T-helper 2 cell treated with Interferon-gamma antibody and Interleukin-4, amounts not matched to agents 5 μg/mL and 100 μg/mL, for 36 hours (primary cell): ENCODE data around the gene KNDC1.

ENCODE experiments used
- DNase-seq: peaks from one replicate; pipeline ENCODE4 v3.0.0; 2021; ENCODE audit warnings: low spot score
- H3K27ac Mint-ChIP-seq: one replicate; pipeline ENCODE4 v1.8.0; 2021; ENCODE audit warnings: mild to moderate bottlenecking, mixed read lengths
- H3K27me3 Mint-ChIP-seq: one replicate; pipeline ENCODE4 v1.8.0; 2021; ENCODE audit warnings: low read depth, mixed read lengths
- H3K36me3 Mint-ChIP-seq: one replicate; pipeline ENCODE4 v1.8.0; 2021; ENCODE audit warnings: low read depth, mixed read lengths
- H3K4me1 Mint-ChIP-seq: one replicate; pipeline ENCODE4 v1.8.0; 2021; ENCODE audit warnings: low read depth, mixed read lengths
- H3K4me3 Mint-ChIP-seq: one replicate; pipeline ENCODE4 v1.8.0; 2022; ENCODE audit warnings: mild to moderate bottlenecking, moderate library complexity, mixed read lengths
- H3K9me3 Mint-ChIP-seq: one replicate; pipeline ENCODE4 v1.8.0; 2021; ENCODE audit warnings: mixed read lengths

KNDC1 gene

GRCh38 chr10:133235265-133235855 lies 75.3 kb downstream of the KNDC1 start:
- peaks cover 62% of the 10 kb centered on the region for H3K27me3 Mint-ChIP-seq
- peak overlapping the region; percentile 43 for H3K4me3 Mint-ChIP-seq
- no peak for DNase-seq

GRCh38 chr10:133235932-133236331 lies 75.9 kb downstream of the KNDC1 start:
- no peak overlapping the region for H3K27ac Mint-ChIP-seq
- H3K4me3 Mint-ChIP-seq, result peak overlapping the region; percentile 43
- peaks cover 67% of the 10 kb centered on the region for H3K27me3 Mint-ChIP-seq
- no peaks in the 10 kb centered on the region for H3K9me3 Mint-ChIP-seq
- no peak for DNase-seq
- H3K36me3 Mint-ChIP-seq, result no peaks in the 10 kb centered on the region
- peaks cover 7% of the 10 kb centered on the region for H3K4me1 Mint-ChIP-seq

More at GRCh38 chr10:133235265-133235855, 75.3 kb downstream of the KNDC1 start:
- Mint-ChIP-seq H3K4me1 (peaks cover 4% of the 10 kb centered on the region), H3K27ac (no peak overlapping the region), H3K36me3 (no peaks in the 10 kb centered on the region), H3K9me3 (no peaks in the 10 kb centered on the region)

- no peaks in the 10 kb centered on the region for H3K36me3 Mint-ChIP-seq
- H3K27me3 Mint-ChIP-seq, result peaks cover 68% of the 10 kb centered on the region
- H3K27ac Mint-ChIP-seq, result no peak overlapping the region
- peaks cover 13% of the 10 kb centered on the region for H3K4me1 Mint-ChIP-seq
- no peaks in the 10 kb centered on the region for H3K9me3 Mint-ChIP-seq
- DNase-seq, result no peak
- H3K4me3 Mint-ChIP-seq, result no peak overlapping the region
Measured at GRCh38 chr10:133236401-133237240, 76.6 kb downstream of the KNDC1 start.

DNA sequence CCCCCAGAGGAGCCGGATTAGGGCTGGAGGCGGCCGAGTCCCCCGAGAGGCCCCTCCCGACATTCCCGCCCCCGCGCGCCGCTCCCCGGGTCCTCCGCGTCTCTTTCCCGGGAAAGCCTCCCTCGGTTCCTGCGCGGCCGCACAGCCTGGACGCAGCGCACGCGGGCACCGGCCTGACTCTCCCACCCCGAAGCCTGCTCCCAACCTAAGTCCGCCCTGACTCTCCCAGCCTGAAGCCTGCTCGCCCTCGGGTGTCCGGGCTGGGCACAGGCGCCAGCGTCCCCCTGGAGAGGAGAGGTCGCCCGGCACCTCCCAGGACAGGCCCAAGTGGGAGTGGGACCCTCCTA lies 77.2 kb downstream of the KNDC1 start:
- H3K4me3 Mint-ChIP-seq, result no peak overlapping the region
- H3K27me3 Mint-ChIP-seq, result peaks cover 65% of the 10 kb centered on the region
- H3K9me3 Mint-ChIP-seq, result no peaks in the 10 kb centered on the region
- H3K27ac Mint-ChIP-seq, result no peak overlapping the region
- DNase-seq, result no peak
- peaks cover 16% of the 10 kb centered on the region for H3K4me1 Mint-ChIP-seq
- no peaks in the 10 kb centered on the region for H3K36me3 Mint-ChIP-seq

GRCh38 chr10:133237588-133238465 lies 77.8 kb downstream of the KNDC1 start, which contains the start of gene VENTX:
TSS of gene VENTX (plus strand) at chr10:133237855. CDS start at chr10:133237915, 60 bp downstream.
- no peak within 1 kb of the TSS for H3K27ac Mint-ChIP-seq
- H3K36me3 Mint-ChIP-seq, result no peaks in the 10 kb centered on the region
- no peak within 1 kb of the TSS for H3K4me3 Mint-ChIP-seq
- no peaks in the 10 kb centered on the region for H3K9me3 Mint-ChIP-seq
- H3K4me1 Mint-ChIP-seq, result peaks cover 17% of the 10 kb centered on the region
- peaks cover 62% of the 10 kb centered on the region for H3K27me3 Mint-ChIP-seq
- no peak for DNase-seq

GRCh38 chr10:133238466-133238804 lies 78.4 kb downstream of the KNDC1 start:
- peaks cover 60% of the 10 kb centered on the region for H3K27me3 Mint-ChIP-seq
- H3K9me3 Mint-ChIP-seq, result no peaks in the 10 kb centered on the region
- no peaks in the 10 kb centered on the region for H3K36me3 Mint-ChIP-seq
- H3K4me3 Mint-ChIP-seq, result no peak overlapping the region
- DNase-seq, result no peak
- peaks cover 17% of the 10 kb centered on the region for H3K4me1 Mint-ChIP-seq
- H3K27ac Mint-ChIP-seq, result no peak overlapping the region

- Mint-ChIP-seq H3K27me3 (peaks cover 46% of the 10 kb centered on the region), H3K9me3 (no peaks in the 10 kb centered on the region), H3K27ac (no peak overlapping the region), H3K4me1 (peaks cover 15% of the 10 kb centered on the region), H3K36me3 (no peaks in the 10 kb centered on the region), H3K4me3 (no peak overlapping the region)
- no peak for DNase-seq
Measured at GRCh38 chr10:133239990-133240389, 80.0 kb downstream of the KNDC1 start.

GRCh38 chr10:133241501-133242205 lies 81.6 kb downstream of the KNDC1 start:
- peak overlapping the region; percentile 81 for H3K4me3 Mint-ChIP-seq
- H3K27me3 Mint-ChIP-seq, result peaks cover 40% of the 10 kb centered on the region
- no peak for DNase-seq
- peaks cover 14% of the 10 kb centered on the region for H3K4me1 Mint-ChIP-seq
- H3K9me3 Mint-ChIP-seq, result no peaks in the 10 kb centered on the region
- H3K27ac Mint-ChIP-seq, result no peak overlapping the region
- H3K36me3 Mint-ChIP-seq, result no peaks in the 10 kb centered on the region

DNA sequence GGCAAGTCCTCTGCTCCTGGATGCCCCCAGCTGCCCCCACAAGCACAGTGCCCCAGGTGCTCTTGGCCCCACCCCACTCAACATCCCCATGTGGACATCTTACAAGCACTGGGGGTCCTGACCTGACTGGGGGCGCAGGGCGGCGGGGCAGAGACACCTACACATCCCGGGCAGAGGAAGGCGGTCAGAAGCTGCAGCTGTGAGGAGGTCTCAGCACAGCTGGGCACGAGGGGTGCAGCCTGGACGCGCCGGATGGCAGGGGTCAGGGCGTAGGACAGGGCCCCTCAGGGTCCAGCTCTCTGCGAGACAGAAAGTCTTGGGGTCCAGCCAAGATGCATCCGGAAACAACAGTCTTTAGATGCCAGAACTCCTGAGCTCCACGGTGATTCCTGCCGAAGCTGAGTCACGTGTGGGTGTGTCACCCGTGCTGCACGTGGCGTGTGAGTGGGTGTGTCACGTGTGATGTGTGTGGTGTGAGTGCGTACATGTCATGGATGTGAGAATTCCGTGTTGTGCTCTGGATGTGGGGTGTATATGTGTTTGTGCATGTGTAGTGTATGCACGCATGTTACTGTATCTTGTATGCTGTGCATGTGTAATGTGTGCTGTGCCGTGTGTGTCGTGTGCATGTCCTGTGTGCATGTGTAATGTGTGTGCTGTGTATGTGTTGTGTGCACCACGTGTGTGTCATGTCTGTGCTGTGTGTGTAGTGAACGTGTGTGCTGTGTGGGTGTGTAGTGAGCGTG lies 82.8 kb downstream of the KNDC1 start:
- Mint-ChIP-seq H3K4me3 (peak overlapping the region; percentile 14), H3K36me3 (no peaks in the 10 kb centered on the region), H3K27me3 (peaks cover 37% of the 10 kb centered on the region), H3K27ac (no peak overlapping the region), H3K9me3 (no peaks in the 10 kb centered on the region), H3K4me1 (peaks cover 17% of the 10 kb centered on the region)
- no peak for DNase-seq

DNA sequence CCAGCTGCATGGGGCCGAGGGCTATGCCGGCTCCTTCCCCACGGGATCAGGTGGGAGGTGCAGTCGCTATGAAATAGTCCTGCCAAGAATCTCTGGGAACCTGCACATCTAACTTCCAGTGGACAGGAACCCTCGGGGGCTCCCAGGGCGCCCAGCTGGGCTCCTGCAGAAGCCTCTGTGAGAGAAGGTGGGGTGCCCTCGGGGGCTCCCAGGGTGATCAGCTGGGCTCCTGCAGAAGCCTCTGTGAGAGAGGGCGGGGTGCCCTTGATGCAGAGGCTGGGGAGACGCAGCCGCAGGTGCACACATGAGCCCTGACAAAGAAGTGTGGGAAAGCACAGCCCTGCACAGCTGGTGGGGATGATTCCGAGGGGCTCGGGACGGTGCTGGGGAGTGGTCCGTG lies 83.6 kb downstream of the KNDC1 start:
- Mint-ChIP-seq H3K4me3 (no peak overlapping the region), H3K4me1 (peaks cover 17% of the 10 kb centered on the region), H3K36me3 (no peaks in the 10 kb centered on the region), H3K27ac (no peak overlapping the region), H3K27me3 (peaks cover 32% of the 10 kb centered on the region), H3K9me3 (no peaks in the 10 kb centered on the region)
- DNase-seq, result no peak

DNA sequence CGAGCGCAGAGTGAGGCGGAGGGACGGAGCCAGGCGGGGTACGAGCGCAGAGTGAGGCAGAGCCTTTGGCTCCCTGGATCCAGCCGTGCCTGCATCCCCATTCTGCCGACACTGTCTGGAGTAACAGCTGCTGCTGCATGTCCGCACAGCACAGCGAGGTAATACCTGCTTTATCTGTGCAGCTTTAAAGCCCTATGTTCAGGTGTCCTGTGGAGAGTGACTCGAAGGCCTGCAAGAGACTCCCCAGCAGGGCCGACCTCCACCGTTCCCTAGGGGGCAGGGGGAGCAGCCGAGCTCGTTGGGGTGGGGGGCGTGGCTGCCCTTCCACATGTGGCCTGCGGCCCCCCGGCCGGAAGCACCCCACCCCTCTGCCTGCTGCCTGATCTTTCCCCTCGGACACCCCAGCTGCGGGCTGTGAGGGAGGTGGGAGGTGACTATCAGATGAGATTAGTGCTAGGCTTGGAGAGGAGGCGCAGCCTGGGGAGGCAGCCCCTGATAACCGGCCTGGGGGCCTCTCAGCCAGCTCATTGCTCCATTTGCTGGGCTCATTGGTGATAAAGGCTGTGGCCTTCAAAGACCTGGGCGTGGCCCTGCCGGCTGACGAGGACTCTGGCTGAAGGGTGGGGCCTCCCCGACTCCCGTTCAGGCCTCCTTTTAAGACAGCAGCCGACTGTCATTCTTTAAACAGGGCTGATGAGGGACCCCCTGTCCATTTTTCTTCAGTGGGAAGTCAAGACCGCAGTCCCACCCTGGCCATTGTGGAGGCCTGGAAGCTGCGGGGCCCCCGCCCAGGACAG lies 85.6 kb downstream of the KNDC1 start:
- DNase-seq, result no peak
- no peak overlapping the region for H3K27ac Mint-ChIP-seq
- no peak overlapping the region for H3K4me3 Mint-ChIP-seq
- peaks cover 24% of the 10 kb centered on the region for H3K27me3 Mint-ChIP-seq
- H3K9me3 Mint-ChIP-seq, result no peaks in the 10 kb centered on the region
- no peaks in the 10 kb centered on the region for H3K36me3 Mint-ChIP-seq
- H3K4me1 Mint-ChIP-seq, result peaks cover 16% of the 10 kb centered on the region

DNA sequence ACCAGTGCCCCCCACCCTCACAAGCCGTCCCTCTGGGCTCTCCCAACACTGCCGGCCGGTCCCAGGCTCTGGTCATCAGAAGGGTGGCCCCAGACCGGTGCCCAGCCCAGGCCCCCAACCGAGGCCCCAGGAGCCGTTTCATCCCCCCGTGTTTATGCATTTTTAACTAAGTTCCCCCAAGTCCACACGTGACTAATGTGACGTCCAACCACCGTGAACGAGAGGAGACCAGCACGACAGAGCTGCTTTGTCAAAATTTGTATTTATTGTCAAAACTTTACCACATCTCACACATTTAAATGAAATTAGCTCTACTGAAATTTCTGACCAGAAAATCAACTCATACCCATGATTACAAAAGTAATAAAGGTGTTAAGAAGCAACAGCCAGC lies 86.2 kb downstream of the KNDC1 start:
- Mint-ChIP-seq H3K36me3 (no peaks in the 10 kb centered on the region), H3K4me3 (no peak overlapping the region), H3K27me3 (peaks cover 18% of the 10 kb centered on the region), H3K9me3 (no peaks in the 10 kb centered on the region), H3K4me1 (peaks cover 11% of the 10 kb centered on the region), H3K27ac (no peak overlapping the region)
- no peak for DNase-seq
